Measurements from ENCODE around the gene NCOA3. TPM values are rescaled to one million over a fixed set of nuclear protein-coding genes. Genes with fewer than 3 reads are reported as not detected.

Gene NCOA3
- total RNA-seq, 1 experiment from 2014 or later = 31.1 TPM

DNA sequence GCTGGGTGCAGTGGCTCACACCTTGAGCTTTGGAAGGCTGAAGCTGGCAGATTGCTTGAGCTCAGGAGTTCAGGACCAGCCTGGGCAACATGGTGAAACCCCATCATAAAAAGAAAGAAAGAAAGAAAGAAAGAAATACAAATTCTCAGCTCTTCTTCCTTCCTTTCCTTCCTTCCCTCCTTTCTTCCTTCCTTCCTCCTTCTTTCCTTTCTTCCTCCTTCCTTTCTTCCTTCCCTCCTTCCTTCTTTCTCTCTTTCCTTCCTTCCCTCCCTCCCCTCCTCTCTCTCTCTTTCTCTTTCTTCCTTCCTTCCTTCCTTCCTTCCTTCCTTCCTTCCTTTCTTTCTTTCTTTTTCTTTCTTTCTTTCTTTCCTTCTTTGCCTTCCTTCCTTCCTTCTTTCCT lies 21.0 kb upstream of the NCOA3 start:
- no peaks in the 10 kb centered on the region for H3K79me2 ChIP-seq (ENCODE audit: low read length)
- TF ChIP-seq, protein P1, sequence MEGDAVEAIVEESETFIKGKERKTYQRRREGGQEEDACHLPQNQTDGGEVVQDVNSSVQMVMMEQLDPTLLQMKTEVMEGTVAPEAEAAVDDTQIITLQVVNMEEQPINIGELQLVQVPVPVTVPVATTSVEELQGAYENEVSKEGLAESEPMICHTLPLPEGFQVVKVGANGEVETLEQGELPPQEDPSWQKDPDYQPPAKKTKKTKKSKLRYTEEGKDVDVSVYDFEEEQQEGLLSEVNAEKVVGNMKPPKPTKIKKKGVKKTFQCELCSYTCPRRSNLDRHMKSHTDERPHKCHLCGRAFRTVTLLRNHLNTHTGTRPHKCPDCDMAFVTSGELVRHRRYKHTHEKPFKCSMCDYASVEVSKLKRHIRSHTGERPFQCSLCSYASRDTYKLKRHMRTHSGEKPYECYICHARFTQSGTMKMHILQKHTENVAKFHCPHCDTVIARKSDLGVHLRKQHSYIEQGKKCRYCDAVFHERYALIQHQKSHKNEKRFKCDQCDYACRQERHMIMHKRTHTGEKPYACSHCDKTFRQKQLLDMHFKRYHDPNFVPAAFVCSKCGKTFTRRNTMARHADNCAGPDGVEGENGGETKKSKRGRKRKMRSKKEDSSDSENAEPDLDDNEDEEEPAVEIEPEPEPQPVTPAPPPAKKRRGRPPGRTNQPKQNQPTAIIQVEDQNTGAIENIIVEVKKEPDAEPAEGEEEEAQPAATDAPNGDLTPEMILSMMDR (conservative IDR thresholded peaks at IDR 0.05; ENCODE audit: low read depth, low read length) = no peak
- TF ChIP-seq EZH2 (IDR thresholded peaks at IDR 0.05; ENCODE audit: low read length, unreplicated experiment) = no peak
- TF ChIP-seq EZH2phosphoT487 (IDR thresholded peaks at IDR 0.05; ENCODE audit: borderline replicate concordance, low read length) = no peak
- no peaks in the 10 kb centered on the region for H3F3A ChIP-seq (ENCODE audit: low read length, unreplicated experiment)
- no peak overlapping the region for H3K9ac ChIP-seq (ENCODE audit: low read length)
- no peak overlapping the region for H3K4me2 ChIP-seq (ENCODE audit: low read length)
- no peak overlapping the region for H3K4me3 ChIP-seq (ENCODE audit: low read length)
- no peaks in the 10 kb centered on the region for H3K27me3 ChIP-seq (ENCODE audit: low read length)
- ATAC-seq (no peak), DNase-seq (no peak)
- H2AFZ ChIP-seq (ENCODE audit: low read length) = no peak overlapping the region
- H3K36me3 ChIP-seq (ENCODE audit: low read depth, low read length) = no peaks in the 10 kb centered on the region
- H3K4me1 ChIP-seq (ENCODE audit: insufficient read depth, low read length) = no peaks in the 10 kb centered on the region
- intact Hi-C loops (cut with micrococcal nuclease) = no loop called here
- no peak overlapping the region for H3K27ac ChIP-seq (ENCODE audit: low read length)
- BruUV-seq (replicated peaks) = no TSS peak
- no peaks in the 10 kb centered on the region for H4K20me1 ChIP-seq (ENCODE audit: low read length)
- ChIA-PET POLR2A (ENCODE audit: unreplicated experiment) (no interaction called here), CTCF (no interaction called here)
- H3K9me3 ChIP-seq (ENCODE audit: low read length) = no peaks in the 10 kb centered on the region
- H3K9me2 ChIP-seq (replicated peaks; ENCODE audit: low read length) = no peaks in the 10 kb centered on the region

GRCh38 chr20:47481330-47482216 lies 20.1 kb upstream of the NCOA3 start:
- H3K9me2 ChIP-seq (replicated peaks; ENCODE audit: low read length) = no peaks in the 10 kb centered on the region
- H3K4me2 ChIP-seq (ENCODE audit: low read length) = no peak overlapping the region
- no peak overlapping the region for H3K27ac ChIP-seq (ENCODE audit: low read length)
- H2AFZ ChIP-seq (ENCODE audit: low read length) = no peak overlapping the region
- no peaks in the 10 kb centered on the region for H3F3A ChIP-seq (ENCODE audit: low read length, unreplicated experiment)
- H4K20me1 ChIP-seq (ENCODE audit: low read length) = no peaks in the 10 kb centered on the region
- intact Hi-C loops (cut with micrococcal nuclease) = no loop called here
- H3K4me1 ChIP-seq (ENCODE audit: insufficient read depth, low read length) = no peaks in the 10 kb centered on the region
- no TSS peak for BruUV-seq (replicated peaks)
- ATAC-seq (no peak), DNase-seq (no peak)
- TF ChIP-seq EZH2phosphoT487 (IDR thresholded peaks at IDR 0.05; ENCODE audit: borderline replicate concordance, low read length) (no peak), EZH2 (IDR thresholded peaks at IDR 0.05; ENCODE audit: low read length, unreplicated experiment) (no peak)
- H3K9ac ChIP-seq (ENCODE audit: low read length) = no peak overlapping the region
- H3K79me2 ChIP-seq (ENCODE audit: low read length) = no peaks in the 10 kb centered on the region
- H3K4me3 ChIP-seq (ENCODE audit: low read length) = no peak overlapping the region
- H3K9me3 ChIP-seq (ENCODE audit: low read length) = no peaks in the 10 kb centered on the region
- H3K27me3 ChIP-seq (ENCODE audit: low read length) = no peaks in the 10 kb centered on the region
- ChIA-PET POLR2A (ENCODE audit: unreplicated experiment) (no interaction called here), CTCF (no interaction called here)
- no peaks in the 10 kb centered on the region for H3K36me3 ChIP-seq (ENCODE audit: low read depth, low read length)

DNA sequence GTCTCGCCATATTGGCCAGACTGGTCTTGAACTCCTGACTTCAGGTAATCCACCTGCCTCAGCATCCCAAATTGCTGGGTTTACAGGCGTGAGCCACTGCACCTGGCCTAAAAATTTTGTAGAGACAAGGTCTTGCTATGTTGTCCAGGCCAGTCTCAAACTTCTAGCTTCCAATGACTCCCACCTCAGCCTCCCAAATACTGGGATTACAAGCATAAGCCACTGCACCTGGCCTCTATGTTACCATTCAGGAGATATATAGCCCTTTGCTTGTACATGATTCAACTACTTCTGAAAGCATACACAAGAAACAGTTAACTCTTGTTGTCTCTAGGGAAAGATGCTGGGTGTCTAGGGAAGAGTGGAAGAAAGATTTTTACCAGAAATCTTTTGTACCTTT lies 19.0 kb upstream of the NCOA3 start:
- TF ChIP-seq EZH2 (IDR thresholded peaks at IDR 0.05; ENCODE audit: low read length, unreplicated experiment) (no peak), EZH2phosphoT487 (IDR thresholded peaks at IDR 0.05; ENCODE audit: borderline replicate concordance, low read length) (no peak)
- TF ChIP-seq, protein P1 (conservative IDR thresholded peaks at IDR 0.05; ENCODE audit: low read depth, low read length) = no peak

More for the DNA sequence above, 19.0 kb upstream of the NCOA3 start:
- no TSS peak for BruUV-seq (replicated peaks)
- intact Hi-C loops (cut with micrococcal nuclease) = no loop called here
- Histone ChIP-seq H2AFZ (ENCODE audit: low read length) (no peak overlapping the region), H3K27me3 (ENCODE audit: low read length) (no peaks in the 10 kb centered on the region), H3K9me2 (replicated peaks; ENCODE audit: low read length) (no peaks in the 10 kb centered on the region), H3K36me3 (ENCODE audit: low read depth, low read length) (no peaks in the 10 kb centered on the region), H3K9me3 (ENCODE audit: low read length) (no peaks in the 10 kb centered on the region), H3K9ac (ENCODE audit: low read length) (no peak overlapping the region), H3K4me2 (ENCODE audit: low read length) (no peak overlapping the region), H4K20me1 (ENCODE audit: low read length) (no peaks in the 10 kb centered on the region), H3K27ac (ENCODE audit: low read length) (no peak overlapping the region), H3K4me3 (ENCODE audit: low read length) (no peak overlapping the region), H3K4me1 (ENCODE audit: insufficient read depth, low read length) (no peaks in the 10 kb centered on the region), H3F3A (ENCODE audit: low read length, unreplicated experiment) (no peaks in the 10 kb centered on the region), H3K79me2 (ENCODE audit: low read length) (no peaks in the 10 kb centered on the region)
- CTCF ChIA-PET = no interaction called here
- POLR2A ChIA-PET (ENCODE audit: unreplicated experiment) = no interaction called here
- ATAC-seq = no peak
- no peak for DNase-seq
